ENCODE results near the gene FCN2. TPM values are rescaled to one million over a fixed set of nuclear protein-coding genes. Genes with fewer than 3 reads are reported as not detected.

FCN2 gene
- total RNA-seq, 1 donor = not detected

GRCh38 chr9:134908524-134909309 lies 28.1 kb downstream of the FCN2 start:
- no peak for DNase-seq (ENCODE audit: low read depth)
- TF ChIP-seq, protein P1, sequence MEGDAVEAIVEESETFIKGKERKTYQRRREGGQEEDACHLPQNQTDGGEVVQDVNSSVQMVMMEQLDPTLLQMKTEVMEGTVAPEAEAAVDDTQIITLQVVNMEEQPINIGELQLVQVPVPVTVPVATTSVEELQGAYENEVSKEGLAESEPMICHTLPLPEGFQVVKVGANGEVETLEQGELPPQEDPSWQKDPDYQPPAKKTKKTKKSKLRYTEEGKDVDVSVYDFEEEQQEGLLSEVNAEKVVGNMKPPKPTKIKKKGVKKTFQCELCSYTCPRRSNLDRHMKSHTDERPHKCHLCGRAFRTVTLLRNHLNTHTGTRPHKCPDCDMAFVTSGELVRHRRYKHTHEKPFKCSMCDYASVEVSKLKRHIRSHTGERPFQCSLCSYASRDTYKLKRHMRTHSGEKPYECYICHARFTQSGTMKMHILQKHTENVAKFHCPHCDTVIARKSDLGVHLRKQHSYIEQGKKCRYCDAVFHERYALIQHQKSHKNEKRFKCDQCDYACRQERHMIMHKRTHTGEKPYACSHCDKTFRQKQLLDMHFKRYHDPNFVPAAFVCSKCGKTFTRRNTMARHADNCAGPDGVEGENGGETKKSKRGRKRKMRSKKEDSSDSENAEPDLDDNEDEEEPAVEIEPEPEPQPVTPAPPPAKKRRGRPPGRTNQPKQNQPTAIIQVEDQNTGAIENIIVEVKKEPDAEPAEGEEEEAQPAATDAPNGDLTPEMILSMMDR (IDR thresholded peaks at IDR 0.05; ENCODE audit: insufficient read depth, low read depth, low read length) = no peak
- H3K4me3 ChIP-seq (ENCODE audit: low read depth, low read length) = no peak overlapping the region

- no peak overlapping the region for H3K4me3 ChIP-seq (ENCODE audit: low read depth, low read length)
- TF ChIP-seq, protein P1 (IDR thresholded peaks at IDR 0.05; ENCODE audit: insufficient read depth, low read depth, low read length) = no peak
- DNase-seq (ENCODE audit: low read depth) = no peak
These were observed 29.2 kb downstream of the FCN2 start for GRCh38 chr9:134909511-134910481.

- H3K4me3 ChIP-seq (ENCODE audit: low read depth, low read length) = no peak overlapping the region
- DNase-seq (ENCODE audit: low read depth) = no peak
- TF ChIP-seq, protein P1 (IDR thresholded peaks at IDR 0.05; ENCODE audit: insufficient read depth, low read depth, low read length) = no peak
These were observed 31.7 kb downstream of the FCN2 start for GRCh38 chr9:134912126-134912840.

- no peak overlapping the region for H3K4me3 ChIP-seq (ENCODE audit: low read depth, low read length)
- no peak for DNase-seq (ENCODE audit: low read depth)
- TF ChIP-seq, protein P1 (IDR thresholded peaks at IDR 0.05; ENCODE audit: insufficient read depth, low read depth, low read length) = no peak
These were observed 32.6 kb downstream of the FCN2 start for GRCh38 chr9:134913041-134913712.

GRCh38 chr9:134913713-134914500 lies 33.3 kb downstream of the FCN2 start:
- no peak overlapping the region for H3K4me3 ChIP-seq (ENCODE audit: low read depth, low read length)
- TF ChIP-seq, protein P1 (IDR thresholded peaks at IDR 0.05; ENCODE audit: insufficient read depth, low read depth, low read length) = no peak
- no peak for DNase-seq (ENCODE audit: low read depth)
